Fibroblast of lung (primary cell): ENCODE data around the gene KAT2B. TPM values are rescaled to one million over a fixed set of nuclear protein-coding genes. Genes with fewer than 3 reads are reported as not detected.

Experiments
- DNase-seq, 2 donors: peaks; one replicate each; pipeline versions ENCODE4 v3.0.0 to v3.0.0-alpha.2; 2010; ENCODE audit warnings: low read depth in 2 of 2
- H2AFZ ChIP-seq: 2 replicates; pipeline ENCODE4 v1.5.1; 2012; ENCODE audit warnings: low read length, control low read depth, inconsistent platforms
- H3K27ac ChIP-seq: 2 replicates; pipeline ENCODE4 v1.5.1; 2011; ENCODE audit warnings: low read length, control low read depth; ENCODE audit not compliant: insufficient read depth
- H3K27me3 ChIP-seq: 2 replicates; pipeline ENCODE4 v1.5.1; 2011; ENCODE audit warnings: mild to moderate bottlenecking, low read length; ENCODE audit not compliant: control insufficient read depth, insufficient read depth
- H3K36me3 ChIP-seq: 2 replicates; pipeline ENCODE4 v1.5.1; 2011; ENCODE audit warnings: low read length; ENCODE audit not compliant: control insufficient read depth, insufficient read depth
- H3K4me1 ChIP-seq: 2 replicates; pipeline ENCODE4 v1.5.1; 2011; ENCODE audit warnings: low read length; ENCODE audit not compliant: control insufficient read depth, insufficient read depth; ENCODE audit errors: extremely low read depth
- H3K4me2 ChIP-seq: 2 replicates; pipeline ENCODE4 v1.5.1; 2011; ENCODE audit warnings: low read length, control low read depth; ENCODE audit not compliant: insufficient read depth; ENCODE audit errors: extremely low read depth
- H3K4me3 ChIP-seq, 4 experiments: fragments of 200-600 bp in 1 of 4; sonication (generic) in 1 of 4; replicated peaks in 1 of 4; 2 replicates each; pipeline ENCODE4 v1.5.1; 2011 to 2016; ENCODE audit warnings: low read length in 4 of 4, low read depth in 3 of 4, mild to moderate bottlenecking in 3 of 4, control low read depth in 2 of 4, inconsistent platforms in 1 of 4, mixed read lengths in 1 of 4; ENCODE audit not compliant: insufficient read depth in 1 of 4; ENCODE audit errors: control extremely low read depth in 1 of 4
- H3K79me2 ChIP-seq: 2 replicates; pipeline ENCODE4 v1.5.1; 2012; ENCODE audit warnings: mild to moderate bottlenecking, low read length, inconsistent platforms; ENCODE audit not compliant: control insufficient read depth, insufficient read depth
- H3K9ac ChIP-seq: 2 replicates; pipeline ENCODE4 v1.5.1; 2011; ENCODE audit warnings: mild to moderate bottlenecking, low read length, control low read depth; ENCODE audit not compliant: insufficient read depth
- H3K9me3 ChIP-seq: 2 replicates; pipeline ENCODE4 v1.5.1; 2012; ENCODE audit warnings: low read depth, low read length; ENCODE audit not compliant: control insufficient read depth, insufficient read depth
- H4K20me1 ChIP-seq: 2 replicates; pipeline ENCODE4 v1.5.1; 2011; ENCODE audit warnings: low read length; ENCODE audit not compliant: control insufficient read depth, insufficient read depth; ENCODE audit errors: extremely low read depth
- EZH2 ChIP-seq: IDR thresholded peaks from 2 replicates; pipeline ENCODE4 v1.5.1; 2012; ENCODE audit warnings: low read length, control low read depth, mild to moderate bottlenecking; ENCODE audit errors: missing control alignments
- polyA plus RNA-seq, 2 donors: library from polyadenylated mRNA; depleted of rRNA in 1 of 2; stranded (reverse) in 1 of 2; unstranded in 1 of 2; fragments of >200 nt; gene quantifications; 2 replicates each; pipeline ENCODE4 v1.2.1, GENCODE V29; 2011 to 2012; ENCODE audit warnings: missing spikeins in 1 of 2
- total RNA-seq: library from RNA; depleted of rRNA; stranded (reverse); fragments of >200 nt; gene quantifications from 2 replicates; pipeline ENCODE4 v1.2.1, GENCODE V29; 2014
- TF ChIP-seq, protein P1 (sequence below), 2 donors: IDR thresholded peaks in 1 of 2; conservative IDR thresholded peaks in 1 of 2; 1 replicate in 1 of 2; 2 replicates in 1 of 2; pipeline ENCODE4 v1.5.1; 2011 to 2012; ENCODE audit warnings: low read length in 2 of 2, control low read depth in 1 of 2, inconsistent platforms in 1 of 2, low read depth in 1 of 2, mild to moderate bottlenecking in 1 of 2

Gene KAT2B
- total and polyA plus RNA-seq, 2 donors (not counting 1 experiment from before 2014, with no cell fraction given): 9.1 to 14.7 TPM

- Histone ChIP-seq H3K9ac (no peak overlapping the region), H3K4me3 (no peak overlapping the region), H3K36me3 (peaks cover 2% of the 10 kb centered on the region), H2AFZ (no peak overlapping the region), H3K27me3 (no peaks in the 10 kb centered on the region), H3K9me3 (no peaks in the 10 kb centered on the region), H3K4me1 (no peaks in the 10 kb centered on the region), H4K20me1 (no peaks in the 10 kb centered on the region), H3K79me2 (no peaks in the 10 kb centered on the region), H3K27ac (no peak overlapping the region), H3K4me2 (no peak overlapping the region)
- no peak for DNase-seq
- TF ChIP-seq, protein P1, sequence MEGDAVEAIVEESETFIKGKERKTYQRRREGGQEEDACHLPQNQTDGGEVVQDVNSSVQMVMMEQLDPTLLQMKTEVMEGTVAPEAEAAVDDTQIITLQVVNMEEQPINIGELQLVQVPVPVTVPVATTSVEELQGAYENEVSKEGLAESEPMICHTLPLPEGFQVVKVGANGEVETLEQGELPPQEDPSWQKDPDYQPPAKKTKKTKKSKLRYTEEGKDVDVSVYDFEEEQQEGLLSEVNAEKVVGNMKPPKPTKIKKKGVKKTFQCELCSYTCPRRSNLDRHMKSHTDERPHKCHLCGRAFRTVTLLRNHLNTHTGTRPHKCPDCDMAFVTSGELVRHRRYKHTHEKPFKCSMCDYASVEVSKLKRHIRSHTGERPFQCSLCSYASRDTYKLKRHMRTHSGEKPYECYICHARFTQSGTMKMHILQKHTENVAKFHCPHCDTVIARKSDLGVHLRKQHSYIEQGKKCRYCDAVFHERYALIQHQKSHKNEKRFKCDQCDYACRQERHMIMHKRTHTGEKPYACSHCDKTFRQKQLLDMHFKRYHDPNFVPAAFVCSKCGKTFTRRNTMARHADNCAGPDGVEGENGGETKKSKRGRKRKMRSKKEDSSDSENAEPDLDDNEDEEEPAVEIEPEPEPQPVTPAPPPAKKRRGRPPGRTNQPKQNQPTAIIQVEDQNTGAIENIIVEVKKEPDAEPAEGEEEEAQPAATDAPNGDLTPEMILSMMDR (conservative IDR thresholded peaks at IDR 0.05 in 1 of 2, IDR thresholded peaks at IDR 0.05 in 1 of 2; ENCODE audit: low read depth in 1 of 2, low read length in 2 of 2): no peak
- TF ChIP-seq EZH2: no peak
These were observed 114.7 kb downstream of the KAT2B start for GRCh38 chr3:20154928-20155327.

- H3K4me1 ChIP-seq: no peaks in the 10 kb centered on the region
- no peak overlapping the region for H3K9ac ChIP-seq
- no peaks in the 10 kb centered on the region for H3K9me3 ChIP-seq
- no peaks in the 10 kb centered on the region for H3K79me2 ChIP-seq
- no peak for TF ChIP-seq EZH2
- no peaks in the 10 kb centered on the region for H4K20me1 ChIP-seq
- DNase-seq: no peak
- no peak overlapping the region for H3K27ac ChIP-seq
- no peaks in the 10 kb centered on the region for H3K36me3 ChIP-seq
- no peak overlapping the region for H2AFZ ChIP-seq
- no peak overlapping the region for H3K4me2 ChIP-seq
- no peaks in the 10 kb centered on the region for H3K27me3 ChIP-seq
- H3K4me3 ChIP-seq: no peak overlapping the region
These were observed 120.0 kb downstream of the KAT2B start for GRCh38 chr3:20160230-20160629.

- TF ChIP-seq, protein P1 (conservative IDR thresholded peaks at IDR 0.05 in 1 of 2, IDR thresholded peaks at IDR 0.05 in 1 of 2; ENCODE audit: low read depth in 1 of 2, low read length in 2 of 2): no peak
- TF ChIP-seq EZH2: no peak
- no peaks in the 10 kb centered on the region for H3K36me3 ChIP-seq
These were observed 121.5 kb downstream of the KAT2B start for GRCh38 chr3:20161714-20162113.

More at GRCh38 chr3:20161714-20162113, 121.5 kb downstream of the KAT2B start:
- H4K20me1 ChIP-seq: no peaks in the 10 kb centered on the region
- no peaks in the 10 kb centered on the region for H3K9me3 ChIP-seq
- no peaks in the 10 kb centered on the region for H3K4me1 ChIP-seq
- H2AFZ ChIP-seq: no peak overlapping the region
- no peak overlapping the region for H3K27ac ChIP-seq
- DNase-seq: no peak
- H3K27me3 ChIP-seq: no peaks in the 10 kb centered on the region
- H3K9ac ChIP-seq: no peak overlapping the region
- H3K4me3 ChIP-seq: no peak overlapping the region
- no peaks in the 10 kb centered on the region for H3K79me2 ChIP-seq
- H3K4me2 ChIP-seq: no peak overlapping the region
